Kidney glomerular epithelial cell (primary cell): ENCODE results near the gene TTC22.
"Not testable (repeated sequence)": the region's sequence is repeated elsewhere in the genome, so short reads cannot be mapped to it uniquely, and the experiment has no call there.

Experiments used
- DNase-seq: peaks from one replicate; lab custom pipeline; 2025; lab: John Stamatoyannopoulos, UW

Gene TTC22

GRCh38 chr1:54786778-54787177 lies 14.3 kb downstream of the TTC22 start:
- DNase-seq = no peak

- DNase-seq = no peak
Observed at GRCh38 chr1:54784066-54784465, 17.1 kb downstream of the TTC22 start.

DNA sequence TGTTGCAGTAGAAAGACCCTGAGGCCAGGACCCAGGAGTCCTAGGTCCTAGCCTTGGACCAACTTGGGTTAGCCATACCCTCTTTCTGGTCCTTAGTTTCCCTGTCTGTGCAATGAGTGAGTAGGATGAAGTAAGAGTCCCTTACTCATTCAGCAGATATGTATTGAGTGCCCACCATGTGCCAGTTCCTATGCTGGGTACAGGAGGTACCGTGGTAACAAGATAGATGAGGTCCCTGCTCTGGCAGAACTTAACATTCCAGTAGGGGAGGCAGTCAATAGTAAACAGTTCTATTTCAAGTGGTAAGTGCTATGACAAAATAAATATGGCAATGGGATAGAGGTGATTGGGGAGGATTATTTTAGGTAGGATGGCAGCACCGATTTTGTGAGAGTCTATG lies 18.5 kb downstream of the TTC22 start:
- DNase-seq = no peak

DNA sequence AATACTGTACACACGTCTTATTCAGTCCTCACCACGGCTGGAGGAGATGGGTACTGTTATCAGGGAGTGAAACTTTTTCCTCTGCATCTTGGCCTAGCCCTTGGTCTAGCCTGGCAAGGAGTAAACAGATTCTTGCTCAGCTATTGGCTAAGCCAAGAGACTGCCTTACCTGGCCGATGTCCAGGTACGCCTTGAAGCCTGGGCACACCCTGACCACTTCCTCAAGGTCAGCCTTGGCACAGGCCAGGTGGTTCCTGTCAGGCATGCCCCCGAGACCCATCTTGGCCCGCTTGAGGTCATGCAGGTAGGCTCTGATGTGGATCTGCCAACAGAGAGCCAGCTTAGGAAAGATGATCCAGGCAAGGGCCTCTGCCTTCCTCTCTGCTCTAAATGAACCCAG lies 19.0 kb downstream of the TTC22 start:
- DNase-seq = no peak

- DNase-seq = no peak
Observed at GRCh38 chr1:54781023-54781723, 19.9 kb downstream of the TTC22 start.

- DNase-seq = no peak
Observed at GRCh38 chr1:54777431-54777830, 23.7 kb downstream of the TTC22 start.

GRCh38 chr1:54777011-54777410 lies 24.1 kb downstream of the TTC22 start:
- DNase-seq = no peak

DNA sequence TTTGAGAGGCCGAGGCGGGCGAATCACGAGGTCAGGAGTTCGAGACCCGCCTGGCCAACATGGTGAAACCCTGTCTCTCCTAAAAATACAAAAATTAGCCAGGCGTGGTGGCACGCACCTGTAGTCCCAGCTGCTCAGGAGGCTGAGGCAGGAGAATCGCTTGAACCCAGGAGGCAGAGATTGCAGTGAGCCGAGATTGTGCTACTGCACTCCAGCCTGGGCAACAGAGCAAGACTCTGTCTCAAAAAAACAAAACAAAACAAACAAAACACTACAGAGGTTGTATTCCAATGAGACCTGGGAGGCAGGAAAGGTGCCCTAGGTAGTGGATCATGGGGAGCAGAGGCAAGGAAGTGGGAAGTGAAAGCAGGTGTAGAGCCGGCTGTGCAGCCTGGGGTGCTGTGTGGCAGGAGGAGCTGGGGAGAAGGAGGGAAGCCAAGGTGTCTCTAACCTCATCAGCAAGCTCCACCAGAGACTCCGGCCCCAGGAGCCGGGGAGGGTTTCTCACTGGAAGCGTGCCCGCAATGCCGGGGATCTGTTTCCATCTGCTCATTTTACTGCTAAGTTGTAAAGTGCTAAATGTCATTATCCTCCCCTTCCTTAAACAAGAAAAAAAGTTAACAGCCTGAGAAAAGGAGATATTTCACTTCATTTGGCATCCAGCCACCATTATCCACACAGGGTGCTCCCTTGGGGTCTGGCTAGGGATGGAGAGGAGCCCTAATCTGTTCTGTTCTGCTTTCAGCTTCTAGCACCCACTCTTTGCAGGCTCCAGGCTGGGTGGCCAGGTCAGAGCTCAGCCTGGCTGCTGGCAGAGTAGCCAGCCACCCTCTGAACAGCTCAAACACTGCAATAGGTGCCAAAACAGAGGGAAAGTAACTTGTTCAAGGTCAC lies 25.0 kb downstream of the TTC22 start:
- not testable (repeated sequence) for DNase-seq

GRCh38 chr1:54774820-54775498 lies 26.2 kb downstream of the TTC22 start:
- DNase-seq = no peak

- no peak for DNase-seq
Observed at GRCh38 chr1:54772951-54773350, 28.2 kb downstream of the TTC22 start.

GRCh38 chr1:54768093-54768492 lies 33.0 kb downstream of the TTC22 start:
- no peak for DNase-seq

DNA sequence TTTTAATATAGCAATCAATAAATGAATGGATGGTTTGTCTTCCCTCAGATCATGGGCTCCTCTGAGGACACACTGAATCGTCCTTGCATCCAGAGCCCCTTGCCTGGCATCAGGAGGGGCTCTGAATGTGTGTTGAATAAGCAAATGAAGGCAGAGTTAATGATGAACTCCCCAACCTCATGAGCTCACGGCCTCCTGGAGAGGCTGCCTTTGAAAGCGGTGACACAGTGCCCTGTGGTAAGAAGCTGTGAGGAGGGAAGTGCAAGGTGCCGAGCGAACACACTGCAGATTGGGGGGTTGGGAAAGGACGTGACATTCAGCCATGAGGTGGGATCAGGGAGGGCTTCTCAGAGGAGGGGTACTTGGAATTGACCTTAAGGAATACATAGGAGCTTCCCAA lies 33.6 kb downstream of the TTC22 start:
- no peak for DNase-seq

DNA sequence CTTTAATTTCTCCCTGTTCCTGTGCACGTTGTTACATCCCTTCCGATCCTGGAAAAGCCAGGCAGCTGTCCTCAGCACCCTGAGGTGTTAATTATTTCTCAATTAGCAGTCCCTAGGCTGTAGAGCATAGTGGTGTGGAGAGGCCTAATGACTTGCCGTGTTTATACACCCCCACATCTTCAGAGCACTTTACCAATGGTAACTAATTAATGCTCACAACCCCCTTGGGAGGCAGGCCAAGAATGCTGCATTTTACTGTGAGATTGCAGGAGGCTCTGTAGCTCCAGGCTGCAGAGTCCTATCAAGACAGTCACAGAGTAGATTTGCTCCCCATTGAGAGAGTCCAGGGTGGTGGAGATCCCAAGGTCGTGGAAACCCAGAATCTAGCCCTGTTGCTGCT lies 34.4 kb downstream of the TTC22 start:
- DNase-seq = no peak

GRCh38 chr1:54764922-54765561 lies 36.1 kb downstream of the TTC22 start:
- no peak for DNase-seq

DNA sequence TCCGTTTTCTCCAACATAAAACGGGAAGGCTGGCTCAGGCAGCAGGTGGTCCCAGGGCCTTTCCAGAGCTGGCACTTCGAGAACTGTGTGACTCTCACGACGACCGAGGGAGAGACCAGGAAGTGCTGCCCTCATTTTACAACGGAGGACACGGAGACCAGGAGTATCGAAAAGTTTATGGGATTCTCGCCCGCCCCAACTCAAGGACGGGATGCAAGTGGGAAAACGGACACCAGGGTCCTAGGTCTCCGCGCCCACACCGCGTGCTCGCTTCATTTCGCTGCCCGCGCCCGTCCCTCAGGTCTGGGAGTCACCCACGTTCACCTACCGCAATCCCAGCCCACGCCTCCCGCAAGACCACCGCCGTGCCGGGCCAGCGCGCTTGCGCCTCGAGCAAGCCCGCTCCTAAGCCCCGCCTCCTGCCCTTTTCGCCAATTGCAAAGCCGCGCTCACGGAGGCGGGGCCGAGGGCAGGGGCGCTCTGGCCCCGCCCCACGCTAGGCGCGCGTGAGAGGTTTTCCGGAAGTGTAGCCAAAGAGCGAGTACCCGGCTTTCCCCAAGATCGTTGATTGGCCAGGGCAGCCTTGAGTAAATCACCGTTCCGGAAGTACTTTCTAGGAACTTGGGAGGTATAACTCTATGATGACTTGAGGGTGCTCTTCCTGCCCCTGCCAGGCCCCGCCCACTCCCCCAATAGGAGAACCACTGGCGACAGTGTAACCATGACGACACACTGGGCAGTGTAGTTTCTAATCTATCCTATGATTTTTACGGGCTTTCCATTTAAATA lies 36.8 kb downstream of the TTC22 start, which contains the start of gene PARS2:
Gene PARS2, minus strand, starts transcription at position 391 of the 789 bp plus-strand sequence. CDS start 5,362 bp downstream, outside the sequence.
- peak; percentile 100 for DNase-seq

GRCh38 chr1:54763816-54764132 lies 37.3 kb downstream of the TTC22 start:
- DNase-seq = no peak

DNA sequence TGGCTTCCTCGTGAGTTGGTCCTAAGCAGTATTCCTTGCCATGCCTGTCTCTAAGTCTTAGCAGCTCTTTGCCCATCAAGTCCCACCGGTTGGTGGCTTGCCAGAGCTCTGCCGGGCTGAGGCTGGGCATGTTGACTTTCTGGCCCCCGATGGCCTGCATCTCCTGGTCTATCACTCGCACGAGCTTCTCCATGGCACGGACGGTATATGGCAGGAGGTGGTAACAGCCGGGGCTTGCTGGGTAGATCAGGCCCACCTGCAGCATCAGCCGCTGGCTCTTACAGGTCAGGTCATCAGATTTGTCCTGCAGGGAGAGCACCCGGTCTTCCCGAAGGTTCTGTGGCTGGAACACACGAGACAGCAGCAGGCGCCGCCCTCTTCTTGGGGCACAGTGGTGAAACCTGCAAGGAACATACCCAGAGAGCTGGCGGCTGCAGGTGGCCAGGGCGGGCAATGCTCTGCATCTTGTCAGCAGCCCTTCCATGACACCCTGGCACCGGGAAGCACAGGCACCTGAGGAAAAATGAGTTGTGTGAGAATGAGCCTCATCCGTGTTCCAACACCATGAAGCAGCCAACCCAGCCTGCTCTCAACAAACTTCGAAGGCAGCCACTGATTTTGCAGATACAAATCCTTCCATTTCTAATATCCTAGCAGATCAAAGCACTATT lies 42.3 kb downstream of the TTC22 start:
- DNase-seq = no peak

GRCh38 chr1:54757833-54758232 lies 43.3 kb downstream of the TTC22 start:
- DNase-seq = no peak

- DNase-seq = no peak
Observed at GRCh38 chr1:54754486-54755285, 46.4 kb downstream of the TTC22 start.

DNA sequence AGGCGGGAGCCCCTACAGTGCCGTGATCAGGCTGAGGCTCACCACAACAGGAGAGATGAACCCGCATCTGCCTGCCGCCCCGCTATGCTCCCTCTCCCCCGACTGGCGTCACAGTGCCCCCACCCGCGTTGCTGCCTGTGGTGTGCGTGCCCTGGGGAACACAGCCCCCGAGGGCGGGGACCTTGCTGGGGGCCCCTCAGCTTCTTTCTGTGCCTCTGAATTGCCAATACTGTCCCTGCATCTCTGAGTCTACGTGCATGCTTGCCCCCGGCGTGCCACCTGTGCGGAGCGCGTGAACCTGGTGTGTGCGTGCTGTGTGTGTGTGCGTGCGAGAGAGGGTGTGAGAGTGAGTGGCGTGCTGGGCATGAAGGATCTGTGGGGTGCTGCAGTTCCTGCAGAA lies 47.1 kb downstream of the TTC22 start:
- DNase-seq = no peak
